ENCODE measurements around the gene TEDC1.

GRCh38 chr14:105508069-105508468, 17.0 kb downstream of the TEDC1 start:
- TF ChIP-seq EZH2 (IDR thresholded peaks at IDR 0.05): no peak
- TF ChIP-seq POLR2AphosphoS5 (IDR thresholded peaks at IDR 0.05; ENCODE audit: borderline replicate concordance, low read depth, low read length): no peak
- no peak for TF ChIP-seq FOXP2 (optimal IDR thresholded peaks at IDR 0.05; ENCODE audit: control extremely low read depth, extremely low read length, insufficient read depth)
